Measurements from ENCODE around the gene SLC6A11. TPM values are rescaled to one million over a fixed set of nuclear protein-coding genes. Genes with fewer than 3 reads are reported as not detected.

The SLC6A11 gene
- total RNA-seq, 1 experiment from 2014 or later: not detected

DNA sequence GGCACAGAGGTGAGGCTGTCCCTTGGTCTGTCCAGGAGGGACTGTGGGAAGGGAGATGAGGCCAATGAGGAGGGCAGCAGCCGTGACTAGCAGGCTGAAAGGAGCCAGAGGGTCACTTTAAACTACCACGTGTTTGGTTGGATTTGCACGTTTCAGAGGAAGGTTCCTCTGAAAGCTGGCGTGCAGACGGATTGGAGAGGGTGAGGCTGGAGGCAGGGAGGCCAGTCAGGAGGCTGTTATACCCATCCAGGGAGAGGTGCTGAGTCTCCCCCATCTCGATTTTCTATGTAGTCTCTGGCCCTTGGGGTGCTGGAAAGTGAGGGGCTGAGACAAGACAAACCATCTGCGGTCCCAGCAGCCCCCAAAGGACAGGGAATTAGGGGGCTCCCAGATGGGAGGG, 116.6 kb downstream of the SLC6A11 start:
- Histone ChIP-seq H2AFZ (no peak overlapping the region), H3K27me3 (ENCODE audit: insufficient read depth, low read depth) (peaks cover 97% of the 10 kb centered on the region), H3K9me2 (ENCODE audit: insufficient read depth) (no peaks in the 10 kb centered on the region), H4K20me1 (ENCODE audit: insufficient read depth) (no peaks in the 10 kb centered on the region), H3K9me3 (ENCODE audit: insufficient read depth, low read depth) (no peaks in the 10 kb centered on the region), H3K79me2 (ENCODE audit: low read depth) (no peaks in the 10 kb centered on the region), H3K4me1 (replicated peaks; ENCODE audit: insufficient read depth) (no peaks in the 10 kb centered on the region), H3F3A (ENCODE audit: insufficient read depth, low read depth) (no peaks in the 10 kb centered on the region), H3K4me2 (no peak overlapping the region), H3K4me3 (no peak overlapping the region), H3K36me3 (ENCODE audit: low read depth) (no peaks in the 10 kb centered on the region), H3K27ac (no peak overlapping the region)
- CTCF ChIA-PET: no interaction called here
- POLR2A ChIA-PET (ENCODE audit: unreplicated experiment): no interaction called here
- intact Hi-C loops (cut with micrococcal nuclease; ENCODE audit: unreplicated experiment): no loop called here
- no peak for DNase-seq
- no peak for TF ChIP-seq EZH2 (IDR thresholded peaks at IDR 0.05; ENCODE audit: low read depth)
- TF ChIP-seq CTCF (conservative IDR thresholded peaks at IDR 0.05): no peak
- BruUV-seq (replicated peaks): no TSS peak

DNA sequence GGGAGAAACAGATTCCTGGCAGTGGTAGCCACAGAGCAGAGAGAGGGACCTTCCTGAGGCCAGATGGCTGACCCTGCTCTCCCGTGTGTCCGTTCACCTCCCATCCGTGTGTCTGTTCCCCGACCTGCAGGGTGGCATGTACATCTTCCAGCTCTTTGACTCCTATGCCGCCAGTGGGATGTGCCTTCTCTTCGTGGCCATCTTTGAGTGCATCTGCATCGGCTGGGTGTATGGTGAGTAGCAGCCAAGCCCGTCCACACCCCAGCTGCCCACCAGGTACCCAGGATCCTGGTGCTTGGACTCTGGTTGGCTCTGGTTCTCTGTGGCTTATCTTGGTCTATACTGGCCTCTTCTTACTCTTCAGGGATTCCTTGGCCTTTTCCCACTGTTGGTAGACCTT, 117.0 kb downstream of the SLC6A11 start:
- no peak overlapping the region for H3K4me2 ChIP-seq
- TF ChIP-seq CTCF (conservative IDR thresholded peaks at IDR 0.05) (no peak), EZH2 (IDR thresholded peaks at IDR 0.05; ENCODE audit: low read depth) (no peak)
- no peak for DNase-seq
- ChIA-PET CTCF (no interaction called here), POLR2A (ENCODE audit: unreplicated experiment) (no interaction called here)
- H4K20me1 ChIP-seq (ENCODE audit: insufficient read depth): no peaks in the 10 kb centered on the region
- no TSS peak for BruUV-seq (replicated peaks)
- no peaks in the 10 kb centered on the region for H3F3A ChIP-seq (ENCODE audit: insufficient read depth, low read depth)
- no peaks in the 10 kb centered on the region for H3K79me2 ChIP-seq (ENCODE audit: low read depth)
- no peaks in the 10 kb centered on the region for H3K9me3 ChIP-seq (ENCODE audit: insufficient read depth, low read depth)
- H3K36me3 ChIP-seq (ENCODE audit: low read depth): no peaks in the 10 kb centered on the region
- H3K9me2 ChIP-seq (ENCODE audit: insufficient read depth): no peaks in the 10 kb centered on the region
- no peaks in the 10 kb centered on the region for H3K4me1 ChIP-seq (replicated peaks; ENCODE audit: insufficient read depth)
- intact Hi-C loops (cut with micrococcal nuclease; ENCODE audit: unreplicated experiment): no loop called here
- H2AFZ ChIP-seq: no peak overlapping the region
- H3K27ac ChIP-seq: no peak overlapping the region
- H3K4me3 ChIP-seq: no peak overlapping the region
- peaks cover 97% of the 10 kb centered on the region for H3K27me3 ChIP-seq (ENCODE audit: insufficient read depth, low read depth)

DNA sequence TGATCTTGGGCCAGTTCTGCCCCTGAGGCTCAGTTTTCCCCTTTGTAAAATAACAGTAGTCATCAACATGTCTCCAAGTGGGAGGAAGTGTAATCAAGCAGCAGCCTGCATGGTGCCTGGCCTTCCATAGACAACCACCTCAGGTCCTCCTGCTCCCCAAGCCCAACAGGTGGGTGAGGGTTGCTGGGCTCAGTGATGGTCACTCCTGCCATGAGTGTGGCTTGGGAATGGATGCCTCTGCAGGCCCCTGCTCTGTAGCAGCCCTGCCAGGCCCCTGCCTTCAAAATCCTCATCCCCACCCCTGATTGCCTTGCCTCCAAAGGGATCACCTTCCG, 117.4 kb downstream of the SLC6A11 start:
- no TSS peak for BruUV-seq (replicated peaks)
- no peaks in the 10 kb centered on the region for H4K20me1 ChIP-seq (ENCODE audit: insufficient read depth)
- no peak overlapping the region for H3K4me2 ChIP-seq
- no peaks in the 10 kb centered on the region for H3F3A ChIP-seq (ENCODE audit: insufficient read depth, low read depth)
- H3K9me3 ChIP-seq (ENCODE audit: insufficient read depth, low read depth): no peaks in the 10 kb centered on the region
- H3K27ac ChIP-seq: no peak overlapping the region
- H2AFZ ChIP-seq: no peak overlapping the region
- no peaks in the 10 kb centered on the region for H3K9me2 ChIP-seq (ENCODE audit: insufficient read depth)
- DNase-seq: no peak
- H3K27me3 ChIP-seq (ENCODE audit: insufficient read depth, low read depth): peaks cover 97% of the 10 kb centered on the region
- intact Hi-C loops (cut with micrococcal nuclease; ENCODE audit: unreplicated experiment): no loop called here
- no peaks in the 10 kb centered on the region for H3K36me3 ChIP-seq (ENCODE audit: low read depth)
- no peaks in the 10 kb centered on the region for H3K4me1 ChIP-seq (replicated peaks; ENCODE audit: insufficient read depth)
- no peak overlapping the region for H3K4me3 ChIP-seq
- TF ChIP-seq EZH2 (IDR thresholded peaks at IDR 0.05; ENCODE audit: low read depth): no peak
- no peak for TF ChIP-seq CTCF (conservative IDR thresholded peaks at IDR 0.05)
- H3K79me2 ChIP-seq (ENCODE audit: low read depth): no peaks in the 10 kb centered on the region
- POLR2A ChIA-PET (ENCODE audit: unreplicated experiment): no interaction called here
- CTCF ChIA-PET: no interaction called here
